HepG2 (cell line): ENCODE measurements around the gene LITAFD. TPM values are rescaled to one million over a fixed set of nuclear protein-coding genes. Genes with fewer than 3 reads are reported as not detected.
A peak's percentile ranks its signal among the peaks of the same experiment; 100 is the strongest.

Source experiments
- CEBPZ ChIP-seq: IDR thresholded peaks from 2 replicates; pipeline ENCODE4 v1.6.1; 2012; ENCODE audit warnings: low read length, improper control_type of control experiment
- FLYWCH1 ChIP-seq: sonication (generic); formaldehyde crosslinking; IDR thresholded peaks from 2 replicates; pipeline ENCODE4 v1.8.1; 2023; ENCODE audit warnings: mild to moderate bottlenecking, missing genetic modification reagents
- GLMP ChIP-seq: sonication (generic); formaldehyde crosslinking; IDR thresholded peaks from 2 replicates; pipeline ENCODE4 v1.9.0; 2021; ENCODE audit warnings: missing genetic modification reagents, mild to moderate bottlenecking, borderline replicate concordance
- JUNB ChIP-seq: sonication (generic); formaldehyde crosslinking; IDR thresholded peaks from 2 replicates; pipeline ENCODE4 v1.8.0; 2022; ENCODE audit warnings: missing genetic modification reagents, mild to moderate bottlenecking, borderline replicate concordance
- KDM1A ChIP-seq: IDR thresholded peaks from 2 replicates; pipeline ENCODE4 v1.6.1; 2016; ENCODE audit warnings: missing compliant biosample characterization
- MED13 ChIP-seq: sonication (generic); formaldehyde crosslinking; IDR thresholded peaks from 2 replicates; pipeline ENCODE4 v1.5.0; 2020; ENCODE audit warnings: missing genetic modification reagents
- MEIS1 ChIP-seq: sonication (generic); formaldehyde crosslinking; IDR thresholded peaks from 2 replicates; pipeline ENCODE4 v1.9.0; 2021; ENCODE audit warnings: mild to moderate bottlenecking, missing genetic modification reagents, moderate library complexity, borderline replicate concordance
- NFKB2 ChIP-seq: sonication (generic); formaldehyde crosslinking; IDR thresholded peaks from 2 replicates; pipeline ENCODE4 v1.4.0; 2020; ENCODE audit warnings: missing genetic modification reagents, borderline replicate concordance
- NR2F1 ChIP-seq, 2 experiments: fragments of 450-650 bp in 1 of 2; formaldehyde crosslinking in 1 of 2; IDR thresholded peaks; 2 replicates each; pipeline versions ENCODE4 v1.5.0 to v1.6.1; 2016 to 2020; ENCODE audit warnings: mild to moderate bottlenecking in 1 of 2, missing compliant biosample characterization in 1 of 2, missing genetic modification reagents in 1 of 2, moderate library complexity in 1 of 2
- PCBP1 ChIP-seq: fragments of 200-400 bp; formaldehyde crosslinking; IDR thresholded peaks from 2 replicates; pipeline ENCODE4 v1.6.1; 2017; ENCODE audit warnings: mild to moderate bottlenecking, low read depth, low read length, borderline replicate concordance
- RNF2 ChIP-seq: fragments of 450-650 bp; conservative IDR thresholded peaks from 2 replicates; pipeline ENCODE4 v1.6.1; 2016; ENCODE audit warnings: low read depth
- ZNF264 ChIP-seq: sonication (generic); formaldehyde crosslinking; IDR thresholded peaks from 2 replicates; pipeline ENCODE4 v1.4.0; 2020; ENCODE audit warnings: missing genetic modification reagents
- ZNF446 ChIP-seq: sonication (generic); formaldehyde crosslinking; IDR thresholded peaks from 2 replicates; pipeline ENCODE4 v1.5.0; 2020; ENCODE audit warnings: mild to moderate bottlenecking, missing genetic modification reagents
- ZNF552 ChIP-seq: sonication (generic); formaldehyde crosslinking; IDR thresholded peaks from 2 replicates; pipeline ENCODE4 v1.9.0; 2022; ENCODE audit warnings: missing genetic modification reagents, mild to moderate bottlenecking, borderline replicate concordance
- ZNF781 ChIP-seq: sonication (generic); formaldehyde crosslinking; IDR thresholded peaks from 2 replicates; pipeline ENCODE4 v1.5.1; 2020; ENCODE audit warnings: borderline replicate concordance, mild to moderate bottlenecking, missing genetic modification reagents; ENCODE audit errors: not compliant biosample characterization
- polyA plus RNA-seq, 8 experiments: library from polyadenylated mRNA; depleted of rRNA in 3 of 8; stranded (reverse) in 7 of 8; unstranded in 1 of 8; fragments of >200 nt; fragmentation: Illumina TruSeq in 4 of 8; extraction: Trizol in 4 of 8; gene quantifications; 2 replicates each; pipeline versions ENCODE4 v1.2.1 to v1.2.3, GENCODE V29; 2011 to 2016; ENCODE audit warnings: low read depth in 4 of 8, missing spikeins in 1 of 8, mixed read lengths in 1 of 8; ENCODE audit not compliant: insufficient read depth in 1 of 8
- total RNA-seq, 5 experiments: library from RNA; depleted of rRNA; stranded (reverse); fragments of >200 nt; fragmentation: Illumina TruSeq; extraction: Trizol; gene quantifications; 2 replicates each; pipeline ENCODE4 v1.2.3, GENCODE V29; 2016; ENCODE audit warnings: low read depth in 1 of 5
- TF ChIP-seq, protein P1 (sequence below): sonication (generic); formaldehyde crosslinking; IDR thresholded peaks from 2 replicates; pipeline ENCODE4 v1.4.0; 2020; ENCODE audit warnings: missing genetic modification reagents
- TF ChIP-seq, protein P2 (sequence below): sonication (generic); formaldehyde crosslinking; IDR thresholded peaks from 2 replicates; pipeline ENCODE4 v1.5.0; 2020; ENCODE audit warnings: mild to moderate bottlenecking, missing genetic modification reagents
- TF ChIP-seq, protein P3 (sequence below): sonication (generic); formaldehyde crosslinking; IDR thresholded peaks from 2 replicates; pipeline ENCODE4 v1.4.0; 2020; ENCODE audit warnings: missing genetic modification reagents
- TF ChIP-seq, protein P4 (sequence below): sonication (generic); formaldehyde crosslinking; IDR thresholded peaks from 2 replicates; pipeline ENCODE4 v1.8.1; 2023; ENCODE audit warnings: mild to moderate bottlenecking, missing genetic modification reagents, borderline replicate concordance

LITAFD gene
- total and polyA plus RNA-seq, 2 of the 13 experiments (the other 11 are each of a cell fraction or from before 2014, with no cell fraction given): not detected

DNA sequence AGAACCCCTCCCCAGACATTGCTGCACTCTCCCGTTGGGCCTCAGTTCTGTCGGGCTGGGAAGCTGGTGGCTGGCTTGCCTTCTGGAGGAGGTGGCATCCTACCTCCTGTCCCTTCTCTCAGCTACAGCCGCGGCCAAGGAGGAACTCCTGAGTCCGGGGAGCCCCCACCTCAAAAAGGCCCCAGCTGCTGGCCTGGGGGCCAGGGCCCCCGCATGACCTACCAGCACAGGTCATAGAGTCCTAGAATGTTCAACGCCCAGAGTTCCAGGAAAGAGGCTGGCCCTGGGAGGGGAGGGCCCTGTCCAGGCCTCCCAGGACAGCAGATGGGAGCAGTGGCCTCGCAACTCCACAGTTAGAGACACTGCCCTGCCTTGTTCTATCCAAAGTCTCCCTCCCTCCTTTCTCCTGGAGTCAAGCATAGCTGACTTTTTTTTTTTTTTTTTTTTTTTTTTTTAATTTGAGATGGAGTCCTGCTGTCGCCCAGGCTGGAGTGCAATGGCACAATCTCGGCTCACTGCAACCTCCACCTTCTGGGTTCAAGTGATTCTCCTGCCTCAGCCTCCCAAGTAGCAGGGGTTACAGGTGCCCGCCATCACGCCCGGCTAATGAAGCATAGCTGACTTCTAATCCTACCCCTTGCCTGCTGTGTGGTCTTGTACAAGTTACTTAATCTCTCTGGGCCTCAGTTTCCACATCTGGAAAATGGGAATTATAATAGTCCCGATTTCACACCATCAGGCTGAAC is 20.4 kb upstream of the LITAFD start (continued):
- TF ChIP-seq, protein P1, sequence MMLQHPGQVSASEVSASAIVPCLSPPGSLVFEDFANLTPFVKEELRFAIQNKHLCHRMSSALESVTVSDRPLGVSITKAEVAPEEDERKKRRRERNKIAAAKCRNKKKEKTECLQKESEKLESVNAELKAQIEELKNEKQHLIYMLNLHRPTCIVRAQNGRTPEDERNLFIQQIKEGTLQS (CRISPR knock-in tag): no peak
- TF ChIP-seq CEBPZ (no peak), ZNF446 (CRISPR knock-in tag) (no peak), GLMP (CRISPR knock-in tag) (no peak), KDM1A (CRISPR knock-in tag) (peak; percentile 68; the same call in 1 of the 2 replicates), ZNF552 (CRISPR knock-in tag) (no peak), MED13 (CRISPR knock-in tag) (0 out of 2 replicates have a peak, but pooled peaks have one; percentile 3), MEIS1 (peak; percentile 54; the same call in 1 of the 2 replicates), JUNB (CRISPR knock-in tag) (no peak), ZNF264 (CRISPR knock-in tag) (no peak), ZNF781 (CRISPR knock-in tag) (no peak), PCBP1 (no peak), NR2F1 (CRISPR knock-in tag; IDR thresholded peaks at IDR 0.05) (peak in 1 of 2 experiments; percentile 35; a peak in 1 of 4 replicates), FLYWCH1 (CRISPR knock-in tag) (no peak), RNF2 (no peak), NFKB2 (CRISPR knock-in tag) (peak; percentile 55; the same call in 1 of the 2 replicates)
- TF ChIP-seq, protein P2, sequence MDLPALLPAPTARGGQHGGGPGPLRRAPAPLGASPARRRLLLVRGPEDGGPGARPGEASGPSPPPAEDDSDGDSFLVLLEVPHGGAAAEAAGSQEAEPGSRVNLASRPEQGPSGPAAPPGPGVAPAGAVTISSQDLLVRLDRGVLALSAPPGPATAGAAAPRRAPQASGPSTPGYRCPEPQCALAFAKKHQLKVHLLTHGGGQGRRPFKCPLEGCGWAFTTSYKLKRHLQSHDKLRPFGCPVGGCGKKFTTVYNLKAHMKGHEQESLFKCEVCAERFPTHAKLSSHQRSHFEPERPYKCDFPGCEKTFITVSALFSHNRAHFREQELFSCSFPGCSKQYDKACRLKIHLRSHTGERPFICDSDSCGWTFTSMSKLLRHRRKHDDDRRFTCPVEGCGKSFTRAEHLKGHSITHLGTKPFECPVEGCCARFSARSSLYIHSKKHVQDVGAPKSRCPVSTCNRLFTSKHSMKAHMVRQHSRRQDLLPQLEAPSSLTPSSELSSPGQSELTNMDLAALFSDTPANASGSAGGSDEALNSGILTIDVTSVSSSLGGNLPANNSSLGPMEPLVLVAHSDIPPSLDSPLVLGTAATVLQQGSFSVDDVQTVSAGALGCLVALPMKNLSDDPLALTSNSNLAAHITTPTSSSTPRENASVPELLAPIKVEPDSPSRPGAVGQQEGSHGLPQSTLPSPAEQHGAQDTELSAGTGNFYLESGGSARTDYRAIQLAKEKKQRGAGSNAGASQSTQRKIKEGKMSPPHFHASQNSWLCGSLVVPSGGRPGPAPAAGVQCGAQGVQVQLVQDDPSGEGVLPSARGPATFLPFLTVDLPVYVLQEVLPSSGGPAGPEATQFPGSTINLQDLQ (CRISPR knock-in tag): peak; percentile 72; the same call in 1 of the 2 replicates
- TF ChIP-seq, protein P3, sequence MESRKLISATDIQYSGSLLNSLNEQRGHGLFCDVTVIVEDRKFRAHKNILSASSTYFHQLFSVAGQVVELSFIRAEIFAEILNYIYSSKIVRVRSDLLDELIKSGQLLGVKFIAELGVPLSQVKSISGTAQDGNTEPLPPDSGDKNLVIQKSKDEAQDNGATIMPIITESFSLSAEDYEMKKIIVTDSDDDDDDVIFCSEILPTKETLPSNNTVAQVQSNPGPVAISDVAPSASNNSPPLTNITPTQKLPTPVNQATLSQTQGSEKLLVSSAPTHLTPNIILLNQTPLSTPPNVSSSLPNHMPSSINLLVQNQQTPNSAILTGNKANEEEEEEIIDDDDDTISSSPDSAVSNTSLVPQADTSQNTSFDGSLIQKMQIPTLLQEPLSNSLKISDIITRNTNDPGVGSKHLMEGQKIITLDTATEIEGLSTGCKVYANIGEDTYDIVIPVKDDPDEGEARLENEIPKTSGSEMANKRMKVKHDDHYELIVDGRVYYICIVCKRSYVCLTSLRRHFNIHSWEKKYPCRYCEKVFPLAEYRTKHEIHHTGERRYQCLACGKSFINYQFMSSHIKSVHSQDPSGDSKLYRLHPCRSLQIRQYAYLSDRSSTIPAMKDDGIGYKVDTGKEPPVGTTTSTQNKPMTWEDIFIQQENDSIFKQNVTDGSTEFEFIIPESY (CRISPR knock-in tag): no peak; the same call in 1 of the 2 replicates
- TF ChIP-seq, protein P4, sequence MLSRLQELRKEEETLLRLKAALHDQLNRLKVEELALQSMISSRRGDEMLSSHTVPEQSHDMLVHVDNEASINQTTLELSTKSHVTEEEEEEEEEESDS: no peak
